Measurements from ENCODE around the gene ZNF628. TPM values are rescaled to one million over a fixed set of nuclear protein-coding genes. Genes with fewer than 3 reads are reported as not detected.

ZNF628 gene
- total RNA-seq, 1 experiment from 2014 or later: 2.1 TPM

DNA sequence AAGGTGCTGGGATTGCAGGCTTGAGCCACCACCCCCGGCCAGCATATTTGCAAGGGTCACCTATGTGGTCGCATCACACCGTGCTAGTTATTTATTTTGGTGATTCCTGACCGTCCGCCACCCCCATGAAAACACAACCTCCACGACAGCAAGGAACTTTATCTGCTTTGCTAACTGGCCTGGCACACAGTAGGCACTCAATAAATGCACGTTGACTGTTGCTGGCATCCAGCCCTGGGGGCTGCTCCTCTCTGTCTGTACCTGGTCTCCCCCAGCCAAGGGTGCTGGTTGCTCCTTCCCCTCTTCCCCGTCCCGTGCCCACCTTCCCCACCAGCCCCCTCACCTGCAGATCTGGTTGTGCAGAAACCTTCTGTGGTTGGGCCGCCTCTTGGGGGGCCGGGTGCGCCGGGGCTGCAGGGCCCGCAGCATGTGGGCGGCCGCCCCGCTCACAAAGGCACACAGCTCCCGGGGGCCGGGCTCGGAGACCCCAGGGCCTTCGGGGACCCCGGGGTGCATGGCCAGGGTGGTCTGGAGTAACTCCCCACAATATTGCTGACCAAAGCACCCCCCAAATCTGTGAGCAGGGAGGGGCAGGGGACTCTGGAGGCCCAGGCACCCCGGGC, 12.3 kb upstream of the ZNF628 start:
- DNase-seq (ENCODE audit: extremely low read depth, low read depth): no peak

DNA sequence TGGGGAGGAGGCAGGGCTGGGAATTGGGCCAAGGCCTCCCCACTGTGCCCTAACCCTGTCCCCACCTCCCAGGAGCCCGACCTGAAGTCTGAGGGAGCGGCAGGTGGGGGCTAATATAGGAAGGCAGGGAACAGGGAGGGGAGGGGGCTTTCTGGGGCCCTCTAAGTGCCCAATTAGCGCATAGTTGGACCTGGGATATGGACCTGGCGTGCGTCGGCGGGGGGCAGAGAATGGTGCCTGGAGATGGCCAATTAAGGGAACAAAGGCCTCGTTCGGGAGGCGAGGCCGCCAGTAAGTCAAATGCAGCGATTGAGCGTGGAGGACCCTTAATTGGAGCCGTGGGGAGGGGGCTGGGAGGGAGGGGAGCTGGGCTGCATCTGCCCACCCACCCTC, 11.8 kb upstream of the ZNF628 start, which contains the start of gene C19orf85:
Gene C19orf85, minus strand, starts transcription at position 90 of the 393 bp plus-strand sequence. CDS start 197 bp downstream, outside the sequence.
- DNase-seq (ENCODE audit: extremely low read depth, low read depth): no peak

DNA sequence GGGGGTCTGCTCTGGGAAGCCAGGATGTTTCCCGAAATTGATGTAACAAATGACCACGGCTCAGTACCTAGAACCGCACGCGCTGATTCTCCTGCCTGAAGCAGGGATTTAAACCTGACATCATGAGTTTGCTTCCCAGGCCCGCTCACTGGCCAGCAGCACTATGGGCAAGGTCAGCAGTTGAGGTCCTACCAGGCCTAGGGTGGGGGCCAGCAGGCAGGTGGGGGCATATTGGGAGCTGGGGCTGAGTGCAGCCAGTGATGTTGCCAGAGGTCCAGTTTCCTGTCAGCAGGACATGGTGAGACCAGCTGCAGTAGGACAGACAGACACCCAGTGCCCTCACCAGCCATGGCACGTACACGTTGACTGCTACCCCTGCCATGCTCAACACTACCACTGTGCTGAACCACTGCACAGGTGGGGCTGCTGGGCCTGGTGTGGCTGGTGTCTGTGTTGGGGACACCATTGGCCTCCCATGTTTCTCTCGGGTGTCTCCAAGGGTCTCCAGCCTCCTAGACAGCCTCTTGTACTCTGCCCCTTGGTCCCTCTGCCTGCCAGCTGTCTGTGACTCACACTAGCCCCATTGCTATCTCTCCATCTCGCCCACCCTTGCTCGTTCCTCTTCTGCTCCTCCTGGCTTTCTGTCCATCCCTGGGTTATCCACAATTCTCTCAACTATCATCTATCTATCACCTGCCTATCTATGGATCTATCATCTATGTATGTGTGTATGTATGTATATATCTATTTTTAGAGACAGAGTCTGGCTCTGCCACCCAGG, 10.8 kb upstream of the ZNF628 start:
- DNase-seq (ENCODE audit: extremely low read depth, low read depth): no peak

DNA sequence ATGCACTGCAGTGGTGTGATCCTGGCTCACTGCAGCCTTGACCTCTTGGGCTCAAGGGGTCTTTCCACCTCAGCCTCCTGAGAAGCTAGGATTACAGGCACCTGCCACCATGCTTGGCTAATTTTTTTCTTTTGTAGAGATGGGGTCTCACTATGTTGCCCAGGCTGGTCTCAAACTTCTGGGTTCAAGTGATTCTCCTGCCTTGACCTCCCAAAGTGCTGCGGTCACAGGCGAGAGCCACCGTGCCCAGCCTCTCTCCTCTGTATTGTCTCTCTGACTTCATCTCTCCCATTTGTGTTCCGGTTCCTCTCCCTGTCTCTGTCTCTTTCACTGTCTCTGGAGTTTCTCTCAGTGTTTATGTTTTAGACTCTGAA, 10.2 kb upstream of the ZNF628 start:
- DNase-seq (ENCODE audit: extremely low read depth, low read depth): no peak

DNA sequence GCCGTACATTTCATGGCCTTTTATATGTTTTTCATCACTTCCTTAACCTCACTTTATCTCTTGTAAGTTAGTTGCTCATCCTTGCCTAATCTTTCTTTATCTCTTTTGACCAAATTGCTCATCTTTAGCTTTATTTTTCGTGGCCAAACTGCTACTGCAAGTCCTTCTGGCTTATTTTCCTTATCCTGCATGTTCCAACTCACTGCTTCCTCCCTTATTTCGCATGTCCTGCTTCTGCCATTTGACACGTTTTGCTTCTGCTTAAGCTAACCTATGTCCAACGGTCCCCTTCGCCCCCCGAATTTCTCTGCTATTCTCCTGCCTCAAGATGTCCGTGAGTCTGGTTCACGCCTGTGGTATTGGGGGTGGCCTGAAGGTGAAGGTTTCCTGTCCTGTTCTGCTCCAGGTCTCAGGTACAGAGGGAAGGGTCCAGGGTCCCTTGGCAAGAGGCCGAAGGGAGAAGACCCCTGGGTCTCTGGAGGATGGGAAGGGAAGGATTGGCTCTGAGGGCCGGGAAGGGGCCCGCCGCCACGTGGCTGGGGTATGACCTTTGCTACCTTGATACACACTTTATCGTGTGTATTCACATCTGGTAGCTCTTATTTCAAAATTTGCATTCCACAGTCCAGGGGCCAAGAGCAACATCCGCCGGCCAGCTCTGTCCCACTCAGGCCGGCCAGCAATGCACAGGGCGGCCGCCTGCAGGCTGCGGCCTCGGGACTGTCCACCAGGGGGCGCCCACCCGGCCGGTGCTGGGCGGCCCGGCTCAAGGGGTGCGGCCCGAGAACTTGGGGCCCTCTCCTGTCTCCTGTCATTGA, 9.0 kb upstream of the ZNF628 start:
- no peak for DNase-seq (ENCODE audit: extremely low read depth, low read depth)

DNA sequence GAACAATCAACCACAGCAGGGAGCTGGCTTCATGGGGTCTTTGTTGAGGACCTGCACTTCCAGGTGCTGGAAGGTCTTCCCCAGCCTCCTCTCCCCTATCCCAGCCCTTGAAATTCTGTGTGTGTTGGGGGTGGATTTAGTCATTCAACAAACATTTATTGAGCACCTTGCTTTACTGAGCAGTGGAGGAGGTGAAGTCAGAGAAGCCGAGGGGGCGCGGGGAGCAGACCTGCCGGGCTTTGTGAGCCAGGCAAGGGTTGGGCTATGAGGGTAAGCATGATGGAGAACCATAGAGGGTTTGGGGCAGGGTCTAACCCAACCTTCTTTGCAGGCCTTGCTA, 8.4 kb upstream of the ZNF628 start:
- DNase-seq (ENCODE audit: extremely low read depth, low read depth): no peak

DNA sequence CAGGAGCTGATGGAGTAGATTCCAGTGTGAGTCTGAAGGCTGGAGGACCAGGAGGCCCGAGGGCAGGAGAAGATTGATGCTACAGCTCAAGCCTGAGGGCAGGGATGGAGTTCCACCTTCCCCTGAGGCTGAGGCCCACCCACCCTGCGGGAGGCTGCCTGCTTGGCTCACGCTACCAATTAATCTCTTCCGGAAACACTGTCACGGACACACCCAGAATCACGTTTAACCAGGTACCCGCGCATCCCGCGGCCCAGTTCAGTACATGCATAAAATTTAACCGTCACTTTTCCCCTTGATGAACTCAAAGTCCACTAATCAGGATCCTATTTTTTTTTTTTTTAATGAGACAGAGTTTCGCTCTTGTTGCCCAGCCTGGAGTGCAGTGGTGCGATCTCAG, 5.2 kb upstream of the ZNF628 start:
- DNase-seq (ENCODE audit: extremely low read depth, low read depth): no peak

DNA sequence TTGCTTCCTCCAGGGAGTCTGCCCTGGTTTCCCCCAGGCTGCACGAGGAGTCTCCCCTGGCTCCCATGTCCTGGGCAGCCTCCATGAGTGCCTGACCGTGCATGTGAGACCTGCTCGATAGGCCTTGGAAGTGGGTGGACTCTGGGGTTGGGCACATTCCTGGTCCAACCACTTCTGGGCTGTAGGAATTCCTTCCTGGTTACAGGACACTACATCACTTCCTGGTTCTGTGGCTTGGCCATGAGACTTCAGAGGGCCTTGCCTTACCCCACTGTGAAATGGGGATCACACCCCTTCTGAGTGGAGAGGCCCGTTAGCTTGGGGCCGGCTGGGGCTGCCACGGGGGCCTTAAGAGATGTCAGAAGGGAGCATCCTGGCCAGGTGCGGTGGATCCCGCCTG, 4.0 kb upstream of the ZNF628 start:
- no peak for DNase-seq (ENCODE audit: extremely low read depth, low read depth)

DNA sequence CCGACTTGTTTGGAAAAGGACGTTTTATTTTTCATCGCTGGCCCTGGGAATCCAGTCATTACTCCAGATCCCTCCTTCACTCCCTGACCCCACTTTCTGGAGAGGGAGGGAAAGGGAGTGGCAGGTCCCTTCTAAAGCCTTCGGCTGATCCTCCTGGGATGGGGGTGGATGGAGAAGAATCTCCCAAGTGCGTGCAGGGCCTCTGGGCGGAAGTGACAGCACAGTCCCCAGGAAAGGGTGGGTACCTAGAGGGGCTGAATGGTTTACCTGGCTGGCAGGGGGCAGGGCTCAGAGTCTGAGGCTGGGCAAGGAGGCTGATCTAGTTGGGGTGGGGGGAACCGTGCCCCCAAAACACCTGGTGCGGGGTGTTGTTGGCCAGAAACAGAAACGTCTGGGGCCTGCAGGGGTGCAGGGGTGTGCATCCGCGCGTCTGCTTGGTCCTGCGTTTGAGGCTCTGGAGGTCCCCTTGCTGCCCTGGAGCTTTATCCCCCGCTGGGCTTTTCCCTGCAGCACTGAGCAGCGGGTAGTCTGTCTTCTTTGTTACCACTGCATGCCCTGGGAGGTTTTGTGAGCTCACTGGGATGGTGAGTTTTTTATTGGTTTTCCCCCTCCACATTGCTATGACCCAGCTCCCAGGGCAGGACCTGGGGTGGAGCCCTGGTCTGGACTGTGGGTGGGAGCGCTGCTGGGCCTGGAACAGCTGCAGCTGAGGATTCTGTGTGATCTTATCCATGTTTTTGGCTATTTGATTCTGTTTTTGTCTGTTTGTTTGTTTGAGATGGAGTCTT, 3.0 kb upstream of the ZNF628 start:
- no peak for DNase-seq (ENCODE audit: extremely low read depth, low read depth)

DNA sequence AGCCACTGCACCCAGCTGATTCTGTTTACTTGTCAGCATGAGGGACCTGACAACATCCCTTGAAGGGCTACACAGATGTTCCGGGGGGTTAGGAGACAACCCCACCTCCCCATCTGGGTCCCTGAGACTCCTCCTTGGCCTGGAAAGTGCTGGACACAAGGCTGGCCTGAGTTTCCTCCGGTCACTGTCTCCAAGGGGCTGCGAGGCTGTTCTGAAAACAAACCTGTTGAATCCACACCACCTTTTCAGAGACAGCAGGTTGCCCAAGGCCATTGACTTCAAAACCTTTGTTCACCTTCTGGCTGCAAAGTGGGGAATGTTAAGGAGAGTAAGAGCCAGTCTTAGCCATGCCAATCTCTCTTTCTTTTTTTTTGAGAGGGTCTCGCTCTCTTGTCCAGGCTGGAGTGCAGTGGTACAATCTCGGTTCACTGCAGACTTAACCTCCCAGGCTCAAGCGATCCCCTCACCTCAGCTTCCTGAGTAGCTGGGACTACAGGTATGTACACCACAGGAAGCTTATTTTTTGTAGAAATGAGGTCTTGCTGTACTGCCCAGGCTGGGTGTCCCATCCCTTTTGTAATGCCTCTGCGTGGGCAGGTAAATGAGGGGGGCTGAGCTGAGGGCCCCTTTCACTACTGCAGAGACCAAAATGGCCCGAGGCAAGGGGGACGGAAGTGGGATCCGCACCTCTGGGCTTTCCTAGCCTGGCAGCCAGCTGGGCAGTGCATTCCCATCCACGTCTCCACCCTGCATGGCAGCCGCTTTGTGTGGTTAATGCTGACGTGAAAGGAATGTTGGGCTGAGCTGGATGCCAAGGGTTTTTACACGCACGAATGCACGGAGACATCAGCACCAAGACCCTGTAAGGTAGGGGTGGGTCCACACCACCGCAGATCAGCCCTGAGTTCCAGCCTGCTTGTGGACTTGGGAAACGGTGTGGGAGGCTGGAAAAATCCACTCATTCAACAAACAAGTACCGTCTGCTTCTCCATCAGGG, 1.9 kb upstream of the ZNF628 start:
- DNase-seq (ENCODE audit: extremely low read depth, low read depth): no peak

DNA sequence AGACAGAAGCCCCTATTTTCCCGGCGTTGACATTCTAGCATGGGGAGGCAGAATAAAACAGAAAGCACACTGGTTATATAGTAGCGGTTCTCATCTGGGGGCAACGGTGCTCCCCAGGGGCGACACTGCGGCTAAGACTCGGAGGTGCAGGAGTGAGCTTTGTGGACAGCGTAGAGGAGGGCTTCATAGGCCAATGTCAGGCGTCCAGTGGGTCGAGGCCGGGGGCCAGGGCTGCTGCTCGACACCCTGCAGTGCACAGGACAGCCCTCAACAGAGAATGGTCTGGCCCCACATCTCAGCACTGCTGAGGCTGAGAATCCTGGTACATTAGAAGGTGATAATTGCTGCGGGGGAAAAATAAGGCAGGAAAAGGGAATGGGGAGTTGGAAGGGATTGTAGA, 1.5 kb downstream of the ZNF628 start:
- DNase-seq (ENCODE audit: extremely low read depth, low read depth): no peak

DNA sequence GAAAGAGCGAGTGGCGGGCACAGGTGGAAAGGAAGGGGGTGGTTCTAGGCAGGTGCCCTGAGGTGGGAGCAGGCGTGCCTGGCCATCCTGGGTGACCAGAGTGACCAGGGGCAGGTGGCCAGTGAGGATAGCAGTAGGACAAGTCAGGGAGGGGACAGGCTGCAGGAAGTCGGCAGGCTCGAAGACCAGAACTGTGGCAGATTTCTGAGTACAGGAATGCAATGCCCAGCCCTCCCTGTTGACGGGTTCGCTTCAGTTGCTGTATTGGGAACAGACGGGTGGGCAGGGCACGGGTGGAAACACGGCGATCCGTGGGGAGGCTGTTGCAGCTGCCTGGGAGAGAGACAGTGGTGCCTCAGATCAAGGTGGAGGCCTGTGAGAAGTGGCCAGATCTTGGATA, 1.9 kb downstream of the ZNF628 start:
- no peak for DNase-seq (ENCODE audit: extremely low read depth, low read depth)

DNA sequence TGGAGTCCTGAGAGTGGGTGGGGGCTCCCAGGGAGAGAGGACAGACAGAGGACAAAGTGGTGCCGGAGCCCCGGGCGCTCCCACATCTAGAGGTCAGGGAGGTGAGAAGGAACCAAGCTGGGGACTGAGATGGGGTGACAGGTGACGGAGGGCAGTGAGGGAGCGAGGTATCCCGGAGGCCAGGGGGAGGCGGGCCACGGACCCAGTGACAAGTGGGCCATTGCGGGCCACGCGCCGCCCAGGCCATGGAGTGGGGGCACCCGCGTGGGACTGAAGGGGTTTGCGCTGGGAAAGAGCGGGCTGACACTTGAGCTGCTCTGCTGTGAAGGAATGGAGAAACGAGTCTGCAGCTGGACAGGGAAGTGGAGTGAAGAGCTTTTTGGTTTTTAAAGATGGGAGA, 2.6 kb downstream of the ZNF628 start:
- DNase-seq (ENCODE audit: extremely low read depth, low read depth): no peak

DNA sequence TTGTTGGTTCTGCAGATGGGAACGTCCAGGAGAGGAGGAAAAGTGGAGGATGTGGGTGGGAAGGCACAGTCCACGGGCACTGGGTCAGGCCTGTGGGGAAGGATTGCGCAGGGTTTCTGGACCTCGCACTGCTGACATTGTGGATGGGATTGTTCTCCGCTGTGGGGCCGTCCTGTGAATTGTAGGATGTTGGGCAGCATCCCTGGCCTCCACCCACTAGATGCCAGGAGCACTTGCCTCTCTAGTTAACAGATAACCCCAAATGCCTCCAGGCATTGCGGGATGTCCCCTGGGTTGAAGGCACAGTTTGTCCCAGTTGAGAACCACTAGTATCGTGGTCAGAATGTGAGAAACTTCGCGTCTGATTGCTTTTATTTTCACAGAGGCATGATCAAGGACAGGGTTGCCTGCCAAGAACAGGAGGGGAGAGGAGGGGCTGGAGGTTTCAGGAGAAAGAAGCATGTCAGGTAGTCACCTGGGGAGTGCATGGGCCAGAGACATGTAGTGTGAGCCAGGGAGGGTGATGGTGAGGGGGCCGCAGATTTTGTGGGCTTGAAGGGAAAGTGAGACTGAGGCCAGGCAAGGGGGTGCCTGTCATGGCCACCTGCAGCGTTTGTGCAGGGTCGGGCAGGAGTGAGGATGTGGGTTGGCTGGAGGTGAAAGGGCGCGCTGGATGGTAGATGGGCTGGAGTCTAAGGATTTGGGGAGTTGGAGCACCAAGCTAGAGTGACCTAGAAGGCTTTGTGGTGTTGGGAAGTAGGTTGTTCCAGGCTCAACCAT, 3.2 kb downstream of the ZNF628 start:
- DNase-seq (ENCODE audit: extremely low read depth, low read depth): no peak

DNA sequence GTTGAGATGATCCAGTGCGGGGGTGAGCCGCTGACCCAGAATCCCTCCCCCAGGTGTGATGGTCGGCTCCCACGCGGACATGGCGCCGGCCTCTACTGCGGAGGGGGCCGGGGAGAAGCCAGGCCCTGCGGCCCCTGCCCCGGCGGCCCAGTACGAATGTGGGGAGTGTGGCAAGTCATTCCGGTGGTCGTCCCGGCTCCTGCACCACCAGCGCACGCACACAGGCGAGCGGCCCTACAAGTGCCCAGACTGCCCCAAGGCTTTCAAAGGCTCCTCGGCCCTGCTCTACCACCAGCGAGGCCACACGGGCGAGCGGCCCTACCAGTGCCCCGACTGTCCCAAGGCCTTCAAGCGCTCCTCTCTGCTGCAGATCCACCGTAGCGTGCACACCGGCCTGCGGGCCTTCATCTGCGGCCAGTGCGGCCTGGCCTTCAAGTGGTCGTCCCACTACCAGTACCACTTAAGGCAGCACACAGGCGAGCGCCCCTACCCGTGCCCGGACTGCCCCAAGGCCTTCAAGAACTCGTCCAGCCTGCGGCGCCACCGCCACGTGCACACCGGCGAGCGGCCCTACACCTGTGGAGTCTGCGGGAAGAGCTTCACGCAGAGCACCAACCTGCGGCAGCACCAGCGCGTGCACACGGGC, 4.9 kb downstream of the ZNF628 start:
- DNase-seq (ENCODE audit: extremely low read depth, low read depth): no peak

DNA sequence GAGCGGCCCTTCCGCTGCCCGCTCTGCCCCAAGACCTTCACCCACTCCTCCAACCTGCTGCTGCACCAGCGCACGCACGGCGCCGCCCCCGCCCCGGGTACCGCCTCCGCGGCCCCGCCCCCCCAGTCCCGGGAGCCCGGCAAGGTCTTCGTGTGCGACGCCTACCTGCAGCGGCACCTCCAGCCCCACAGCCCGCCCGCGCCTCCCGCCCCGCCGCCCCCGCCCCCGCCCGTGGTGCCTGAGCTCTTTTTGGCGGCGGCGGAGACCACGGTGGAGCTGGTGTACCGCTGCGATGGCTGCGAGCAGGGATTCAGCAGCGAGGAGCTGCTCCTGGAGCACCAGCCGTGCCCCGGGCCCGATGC, 5.4 kb downstream of the ZNF628 start:
- no peak for DNase-seq (ENCODE audit: extremely low read depth, low read depth)

DNA sequence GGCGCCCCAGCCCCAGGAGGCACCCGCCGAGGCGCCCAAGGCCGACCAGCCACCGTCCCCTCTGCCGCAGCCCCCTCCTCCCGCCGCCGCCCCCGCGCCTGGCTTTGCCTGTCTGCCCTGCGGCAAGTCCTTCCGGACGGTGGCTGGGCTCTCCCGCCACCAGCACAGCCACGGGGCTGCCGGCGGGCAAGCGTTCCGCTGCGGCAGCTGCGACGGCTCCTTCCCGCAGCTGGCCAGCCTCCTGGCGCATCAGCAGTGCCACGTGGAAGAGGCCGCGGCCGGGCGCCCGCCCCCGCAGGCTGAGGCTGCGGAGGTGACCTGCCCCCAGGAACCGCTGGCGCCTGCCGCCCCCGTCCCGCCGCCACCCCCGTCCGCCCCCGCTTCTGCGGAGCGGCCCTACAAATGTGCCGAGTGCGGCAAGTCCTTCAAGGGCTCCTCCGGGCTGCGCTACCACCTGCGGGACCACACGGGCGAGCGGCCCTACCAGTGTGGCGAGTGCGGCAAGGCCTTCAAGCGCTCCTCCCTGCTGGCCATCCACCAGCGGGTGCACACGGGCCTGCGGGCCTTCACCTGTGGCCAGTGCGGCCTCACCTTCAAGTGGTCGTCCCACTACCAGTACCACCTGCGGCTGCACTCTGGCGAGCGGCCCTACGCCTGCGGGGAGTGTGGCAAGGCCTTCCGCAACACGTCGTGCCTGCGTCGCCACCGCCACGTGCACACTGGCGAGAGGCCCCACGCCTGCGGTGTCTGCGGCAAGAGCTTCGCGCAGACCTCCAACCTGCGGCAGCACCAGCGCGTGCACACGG, 5.9 kb downstream of the ZNF628 start:
- DNase-seq (ENCODE audit: extremely low read depth, low read depth): no peak
